Measurements from ENCODE around the gene PDCD7. TPM values are rescaled to one million over a fixed set of nuclear protein-coding genes. Genes with fewer than 3 reads are reported as not detected.

Gene PDCD7
- total RNA-seq, 2 donors from 2014 or later: 18.5 to 26.7 TPM

DNA sequence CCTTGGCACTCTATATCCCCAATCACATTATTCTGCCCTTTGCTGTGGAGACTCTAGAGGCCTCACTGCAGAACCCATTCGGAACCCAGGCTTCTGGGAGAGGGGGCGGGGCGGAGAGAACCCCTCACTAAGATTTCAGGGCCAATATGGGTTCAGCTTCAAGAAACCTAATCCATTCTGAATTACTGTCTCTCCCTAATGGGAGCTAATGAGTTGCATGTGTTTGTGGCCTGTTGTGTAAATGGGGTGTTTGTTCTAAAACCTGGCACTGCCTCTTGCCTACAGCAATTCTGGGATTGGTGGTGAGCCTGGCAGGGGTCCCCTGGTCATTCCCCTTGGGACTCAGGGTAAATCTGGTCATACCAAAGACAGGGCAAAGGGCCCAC lies 65.2 kb downstream of the PDCD7 start:
- Histone ChIP-seq H3K36me3 (peaks cover 5% of the 10 kb centered on the region), H3K4me1 (ENCODE audit: control insufficient read depth in 1 of 2, low read depth in 2 of 2) (peaks cover 59 to 77% of the 10 kb centered on the region in 2 donors), H3K27me3 (replicated peaks; ENCODE audit: insufficient read depth) (no peaks in the 10 kb centered on the region), H3K27ac (peak overlapping the region; percentile 97 to 99), H3K4me3 (peak overlapping the region; percentile 89), H3K9me3 (no peaks in the 10 kb centered on the region)
- ATAC-seq (ENCODE audit: insufficient number of reproducible peaks, low FRiP score, low read depth) (no peak), DNase-seq (ENCODE audit: low spot score) (no peak)
- TF ChIP-seq, protein P1, sequence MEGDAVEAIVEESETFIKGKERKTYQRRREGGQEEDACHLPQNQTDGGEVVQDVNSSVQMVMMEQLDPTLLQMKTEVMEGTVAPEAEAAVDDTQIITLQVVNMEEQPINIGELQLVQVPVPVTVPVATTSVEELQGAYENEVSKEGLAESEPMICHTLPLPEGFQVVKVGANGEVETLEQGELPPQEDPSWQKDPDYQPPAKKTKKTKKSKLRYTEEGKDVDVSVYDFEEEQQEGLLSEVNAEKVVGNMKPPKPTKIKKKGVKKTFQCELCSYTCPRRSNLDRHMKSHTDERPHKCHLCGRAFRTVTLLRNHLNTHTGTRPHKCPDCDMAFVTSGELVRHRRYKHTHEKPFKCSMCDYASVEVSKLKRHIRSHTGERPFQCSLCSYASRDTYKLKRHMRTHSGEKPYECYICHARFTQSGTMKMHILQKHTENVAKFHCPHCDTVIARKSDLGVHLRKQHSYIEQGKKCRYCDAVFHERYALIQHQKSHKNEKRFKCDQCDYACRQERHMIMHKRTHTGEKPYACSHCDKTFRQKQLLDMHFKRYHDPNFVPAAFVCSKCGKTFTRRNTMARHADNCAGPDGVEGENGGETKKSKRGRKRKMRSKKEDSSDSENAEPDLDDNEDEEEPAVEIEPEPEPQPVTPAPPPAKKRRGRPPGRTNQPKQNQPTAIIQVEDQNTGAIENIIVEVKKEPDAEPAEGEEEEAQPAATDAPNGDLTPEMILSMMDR (IDR thresholded peaks at IDR 0.05): no peak

DNA sequence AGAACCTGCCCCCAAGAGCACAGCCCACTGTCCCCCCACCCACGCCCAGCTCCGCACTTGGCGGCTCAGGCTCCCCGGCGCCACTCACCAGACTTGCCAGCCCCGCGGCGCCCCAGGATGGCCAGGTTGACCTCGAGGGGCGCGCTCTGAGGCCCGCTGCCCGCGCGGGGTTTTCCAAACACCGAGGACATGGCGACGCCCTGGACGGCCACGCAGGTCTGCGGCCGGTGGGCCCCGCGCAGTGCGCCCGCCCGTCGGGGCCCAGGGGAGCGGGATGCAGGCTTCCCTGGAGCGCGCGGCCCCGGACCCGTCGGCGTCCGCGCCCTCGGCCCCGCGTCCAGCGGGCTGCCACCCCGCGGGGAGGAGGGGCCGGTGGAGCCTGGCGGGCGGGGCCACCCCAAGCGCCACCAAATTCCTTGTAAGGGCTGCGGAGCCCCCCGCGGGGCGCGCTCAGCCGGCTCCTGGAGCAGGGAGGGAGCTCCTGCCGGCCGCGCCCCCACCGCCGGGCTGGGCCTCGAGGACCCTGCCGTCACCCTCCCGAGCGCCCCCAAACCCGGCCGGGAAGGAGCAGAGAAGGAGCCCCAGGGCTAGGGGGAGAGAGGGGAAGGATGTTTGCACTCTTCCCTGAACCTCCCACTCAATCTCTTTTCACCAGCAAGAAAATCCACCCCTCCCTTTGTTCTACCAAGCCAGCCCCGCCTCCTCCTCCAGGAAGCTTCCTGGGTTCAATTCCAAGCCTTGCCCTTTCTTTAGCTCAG lies 65.8 kb downstream of the PDCD7 start, which contains the start of gene RASL12:
RASL12 (minus strand) TSS at position 347 of the 758 bp plus-strand sequence; CDS start at position 191, 156 bp downstream.
- DNase-seq (ENCODE audit: low spot score) (no peak), ATAC-seq (ENCODE audit: insufficient number of reproducible peaks, low FRiP score, low read depth) (peak; percentile 12)
- H3K36me3 ChIP-seq: peaks cover 5% of the 10 kb centered on the region
- no peaks in the 10 kb centered on the region for H3K27me3 ChIP-seq (replicated peaks; ENCODE audit: insufficient read depth)
- TF ChIP-seq, protein P1 (IDR thresholded peaks at IDR 0.05): no peak
- H3K4me1 ChIP-seq (ENCODE audit: control insufficient read depth in 1 of 2, low read depth in 2 of 2): peaks cover 64 to 79% of the 10 kb centered on the region in 2 donors
- H3K27ac ChIP-seq: peak within 1 kb of the TSS; percentile 97 to 99
- no peaks in the 10 kb centered on the region for H3K9me3 ChIP-seq
- H3K4me3 ChIP-seq: peak within 1 kb of the TSS; percentile 89

Other genes with a start within 250 kb of the PDCD7 start
- gene ANKDD1A, start 221.9 kb downstream of the PDCD7 start, total RNA-seq: 10 to 100 TPM; 27.5 to 58.1 TPM
- gene SPG21, start 143.9 kb downstream of the PDCD7 start, total RNA-seq: 10 to 100 TPM; 64.7 to 93.1 TPM
- 10 to 100 TPM; 25.9 to 42.4 TPM for gene MTFMT, start 104.2 kb downstream of the PDCD7 start, total RNA-seq
- not detected for gene SLC51B, start 88.4 kb downstream of the PDCD7 start, total RNA-seq
- gene RASL12, start 65.8 kb downstream of the PDCD7 start, total RNA-seq: 100 to 1,000 TPM; 211 to 324 TPM
- 1 to 10 TPM in 1 of 2 donors, under 1 TPM in 1; 0.63 to 3.1 TPM for gene KBTBD13, start 57.1 kb downstream of the PDCD7 start, total RNA-seq
- gene UBAP1L, start 18.6 kb downstream of the PDCD7 start, total RNA-seq: 10 to 100 TPM in 1 of 2 donors, 1 to 10 TPM in 1; 3.7 to 11.0 TPM
- gene CLPX, start 51.5 kb upstream of the PDCD7 start, total RNA-seq: 10 to 100 TPM; 19.8 to 50.5 TPM
- gene CILP, start 77.7 kb upstream of the PDCD7 start, total RNA-seq: 10 to 100 TPM in 1 of 2 donors, 1 to 10 TPM in 1; 8.5 to 15.8 TPM
- 10 to 100 TPM in 1 of 2 donors, 1 to 10 TPM in 1; 7.2 to 15.4 TPM for gene PARP16, start 153.1 kb upstream of the PDCD7 start, total RNA-seq
- gene RNU5A-1, start 162.2 kb upstream of the PDCD7 start, total RNA-seq: not detected
- not detected for gene RNU5B-1, start 170.9 kb upstream of the PDCD7 start, total RNA-seq
- gene IGDCC3, start 244.2 kb upstream of the PDCD7 start, total RNA-seq: not detected

Data from thoracic aorta (tissue), 2 donors.